GM06990 (cell line): ENCODE measurements around the gene BPIFB6.

Experiments used
- DNase-seq: peaks from one replicate; pipeline ENCODE4 v3.0.0-alpha.2; 2011; ENCODE audit not compliant: insufficient read length; ENCODE audit errors: extremely low read depth
- H3K27me3 ChIP-seq: replicated peaks from 2 replicates; pipeline ENCODE4 v1.6.0; 2011; ENCODE audit warnings: low read length; ENCODE audit not compliant: control insufficient read depth, insufficient read depth
- H3K36me3 ChIP-seq: 2 replicates; pipeline ENCODE4 v1.5.1; 2011; ENCODE audit warnings: low read length; ENCODE audit not compliant: control insufficient read depth, insufficient read depth
- H3K4me3 ChIP-seq: replicated peaks from 2 replicates; pipeline ENCODE4 v1.5.1; 2011; ENCODE audit warnings: low read depth, mild to moderate bottlenecking, control low read depth, low read length
- TF ChIP-seq, protein P1 (sequence below): IDR thresholded peaks from 2 replicates; pipeline ENCODE4 v1.5.1; 2011; ENCODE audit warnings: low read length, control low read depth, mild to moderate bottlenecking, inconsistent platforms; ENCODE audit not compliant: insufficient read depth, poor library complexity, severe bottlenecking

The BPIFB6 gene

DNA sequence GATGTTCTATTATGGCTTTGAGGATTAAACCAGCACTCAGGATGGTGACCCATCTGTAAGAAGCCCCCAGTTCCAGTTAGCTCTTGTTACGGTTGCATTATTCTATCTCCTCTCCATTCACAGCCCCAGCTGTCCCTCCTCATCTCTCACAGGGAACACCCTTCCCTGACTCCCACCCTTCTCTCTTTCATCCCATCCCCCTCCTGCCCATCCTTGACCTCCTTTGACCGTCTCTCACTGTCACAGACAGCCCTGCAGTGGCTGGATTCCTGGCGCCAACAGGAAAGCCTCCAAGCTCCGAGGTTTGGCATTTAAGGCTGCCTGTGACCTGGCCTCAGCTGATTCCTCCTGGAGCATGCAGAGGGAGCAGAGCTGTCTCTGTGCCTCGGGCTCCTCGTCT, 43.8 kb downstream of the BPIFB6 start:
- no peak for DNase-seq
- TF ChIP-seq, protein P1, sequence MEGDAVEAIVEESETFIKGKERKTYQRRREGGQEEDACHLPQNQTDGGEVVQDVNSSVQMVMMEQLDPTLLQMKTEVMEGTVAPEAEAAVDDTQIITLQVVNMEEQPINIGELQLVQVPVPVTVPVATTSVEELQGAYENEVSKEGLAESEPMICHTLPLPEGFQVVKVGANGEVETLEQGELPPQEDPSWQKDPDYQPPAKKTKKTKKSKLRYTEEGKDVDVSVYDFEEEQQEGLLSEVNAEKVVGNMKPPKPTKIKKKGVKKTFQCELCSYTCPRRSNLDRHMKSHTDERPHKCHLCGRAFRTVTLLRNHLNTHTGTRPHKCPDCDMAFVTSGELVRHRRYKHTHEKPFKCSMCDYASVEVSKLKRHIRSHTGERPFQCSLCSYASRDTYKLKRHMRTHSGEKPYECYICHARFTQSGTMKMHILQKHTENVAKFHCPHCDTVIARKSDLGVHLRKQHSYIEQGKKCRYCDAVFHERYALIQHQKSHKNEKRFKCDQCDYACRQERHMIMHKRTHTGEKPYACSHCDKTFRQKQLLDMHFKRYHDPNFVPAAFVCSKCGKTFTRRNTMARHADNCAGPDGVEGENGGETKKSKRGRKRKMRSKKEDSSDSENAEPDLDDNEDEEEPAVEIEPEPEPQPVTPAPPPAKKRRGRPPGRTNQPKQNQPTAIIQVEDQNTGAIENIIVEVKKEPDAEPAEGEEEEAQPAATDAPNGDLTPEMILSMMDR: no peak
- Histone ChIP-seq H3K36me3 (no peaks in the 10 kb centered on the region), H3K27me3 (no peaks in the 10 kb centered on the region), H3K4me3 (no peak overlapping the region)

DNA sequence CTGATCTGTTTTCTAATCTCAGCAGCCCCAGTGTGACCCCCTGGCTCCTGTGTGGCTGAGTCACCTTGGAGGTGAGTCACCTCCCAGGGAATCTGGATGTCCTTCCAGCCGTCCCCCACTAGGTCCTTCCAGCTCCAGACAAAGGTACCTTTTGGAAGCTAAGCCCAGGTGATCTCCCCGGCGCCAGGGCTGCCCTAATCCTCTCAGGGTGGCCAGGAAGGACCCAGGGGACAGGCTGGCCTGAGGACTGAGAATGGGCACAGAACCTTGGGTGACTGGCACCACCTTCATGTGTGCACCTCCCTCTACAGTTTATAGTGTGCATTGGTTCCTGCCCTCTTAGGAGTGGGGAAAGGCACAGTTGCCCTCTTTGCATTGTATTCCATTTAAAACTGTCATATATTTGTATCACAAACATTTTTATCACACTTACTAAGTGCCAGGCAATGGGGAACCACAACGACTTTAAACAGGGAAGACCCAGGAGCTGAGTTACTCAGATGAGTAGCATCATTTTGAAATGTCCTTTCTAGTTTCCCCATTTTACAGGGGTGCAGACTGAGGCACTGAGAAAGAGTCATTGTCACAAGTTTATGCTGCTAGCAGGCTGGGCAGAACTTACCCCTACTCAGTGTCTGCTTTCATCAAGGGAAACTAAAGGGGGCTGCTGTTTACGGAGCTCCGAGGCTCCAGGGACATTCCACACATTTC, 45.4 kb downstream of the BPIFB6 start:
- Histone ChIP-seq H3K4me3 (no peak overlapping the region), H3K27me3 (no peaks in the 10 kb centered on the region), H3K36me3 (no peaks in the 10 kb centered on the region)
- TF ChIP-seq, protein P1: peak; percentile 37
- no peak for DNase-seq

GRCh38 chr20:33079259-33079658, 47.8 kb downstream of the BPIFB6 start, which contains the start of gene BPIFB4:
Gene BPIFB4, plus strand, starts transcription at chr20:33079643. Its CDS starts 1,884 bp downstream, at chr20:33081527.
- H3K4me3 ChIP-seq: no peak within 1 kb of the TSS
- H3K27me3 ChIP-seq: no peaks in the 10 kb centered on the region; the same call in 1 of the 2 replicates
- TF ChIP-seq, protein P1: no peak
- H3K36me3 ChIP-seq: no peaks in the 10 kb centered on the region
- no peak for DNase-seq

GRCh38 chr20:33081411-33082154, 50.1 kb downstream of the BPIFB6 start:
- no peaks in the 10 kb centered on the region; the same call in 1 of the 2 replicates for H3K27me3 ChIP-seq
- H3K36me3 ChIP-seq: no peaks in the 10 kb centered on the region
- DNase-seq: no peak
- TF ChIP-seq, protein P1: no peak
- H3K4me3 ChIP-seq: no peak overlapping the region

DNA sequence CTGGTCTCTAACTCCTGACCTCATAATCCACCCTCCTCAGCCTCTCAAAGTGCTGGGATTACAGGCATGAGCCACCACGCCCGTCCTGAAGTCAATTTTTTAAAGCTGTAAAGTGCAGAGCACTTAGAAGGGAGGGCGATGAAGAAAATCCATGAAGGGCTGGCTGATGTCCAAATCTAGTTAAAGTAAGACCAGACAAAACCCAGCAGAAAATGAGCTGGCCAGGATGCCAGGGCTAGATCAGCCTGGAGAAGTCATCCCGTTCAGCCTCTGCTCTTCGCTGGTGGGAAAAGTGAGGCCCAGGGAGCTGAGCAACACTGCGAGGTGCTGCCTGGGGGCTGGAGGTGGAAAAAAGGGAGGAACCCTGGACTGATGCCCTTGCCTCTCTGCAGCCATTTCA, 51.1 kb downstream of the BPIFB6 start:
- TF ChIP-seq, protein P1: no peak
- Histone ChIP-seq H3K27me3 (no peaks in the 10 kb centered on the region; the same call in 1 of the 2 replicates), H3K4me3 (no peak overlapping the region), H3K36me3 (no peaks in the 10 kb centered on the region)
- no peak for DNase-seq
